OCI-LY3 (cell line): Measurements from ENCODE around the gene PHF19.

Experiments
- H2AFZ ChIP-seq: fragments of 200-600, 300-600 bp; shearing (Covaris generic); 2 replicates; pipeline ENCODE4 v1.6.0; 2014; ENCODE audit warnings: antibody characterized with exemption, low read depth, low read length
- H3K27ac ChIP-seq: fragments of 200-600, 300-600 bp; sonication (generic); 2 replicates; pipeline ENCODE4 v1.5.1; 2014; ENCODE audit warnings: mild to moderate bottlenecking, low read length, moderate library complexity, mixed read lengths
- H3K27me3 ChIP-seq: fragments of 200-600, 300-600 bp; sonication (generic); 2 replicates; pipeline ENCODE4 v1.6.1; 2014; ENCODE audit warnings: low read depth, low read length, mixed read lengths
- H3K36me3 ChIP-seq: fragments of 200-600, 300-600 bp; sonication (generic); replicated peaks from 2 replicates; pipeline ENCODE3; 2014; ENCODE audit warnings: low read depth, low read length, mixed read lengths
- H3K4me1 ChIP-seq: fragments of 300-600, 200-600 bp; sonication (generic); 2 replicates; pipeline ENCODE4 v1.6.1; 2014; ENCODE audit warnings: low read length, mixed read lengths
- H3K4me2 ChIP-seq: fragments of 200-600, 300-600 bp; sonication (generic); 2 replicates; pipeline ENCODE4 v1.6.1; 2014; ENCODE audit warnings: low read length, mixed read lengths
- H3K4me3 ChIP-seq: fragments of 300-600, 200-600 bp; sonication (generic); 2 replicates; pipeline ENCODE4 v1.5.1; 2014; ENCODE audit warnings: antibody characterized with exemption, mild to moderate bottlenecking, low read length, moderate library complexity
- H3K79me2 ChIP-seq: fragments of 300-600, 200-600 bp; shearing (Covaris generic); 2 replicates; pipeline ENCODE4 v1.6.1; 2014; ENCODE audit warnings: mild to moderate bottlenecking, low read length, mixed read lengths
- H3K9ac ChIP-seq: fragments of 300-600, 200-600 bp; shearing (Covaris generic); 2 replicates; pipeline ENCODE4 v1.6.0; 2014; ENCODE audit warnings: mild to moderate bottlenecking, low read length, moderate library complexity
- H3K9me3 ChIP-seq: fragments of 200-600, 300-600 bp; shearing (Covaris generic); 2 replicates; pipeline ENCODE4 v1.6.1; 2014; ENCODE audit warnings: low read length, mixed read lengths; ENCODE audit not compliant: insufficient read depth
- H4K20me1 ChIP-seq: fragments of 200-600, 300-600 bp; sonication (generic); 2 replicates; pipeline ENCODE4 v1.6.1; 2016; ENCODE audit warnings: low read length, mixed read lengths; ENCODE audit not compliant: insufficient read depth
- EZH2phosphoT487 ChIP-seq: fragments of 200-600 bp; shearing (Covaris generic); IDR thresholded peaks from 2 replicates; pipeline ENCODE4 v1.6.1; 2018; ENCODE audit warnings: antibody characterized with exemption, mixed run types, low read depth
- TF ChIP-seq, protein P1 (sequence below): fragments of 200-600, 300-600 bp; sonication (generic); IDR thresholded peaks from 2 replicates; pipeline ENCODE4 v1.5.1; 2014; ENCODE audit warnings: antibody characterized with exemption, low read length, low read depth

The PHF19 gene

DNA sequence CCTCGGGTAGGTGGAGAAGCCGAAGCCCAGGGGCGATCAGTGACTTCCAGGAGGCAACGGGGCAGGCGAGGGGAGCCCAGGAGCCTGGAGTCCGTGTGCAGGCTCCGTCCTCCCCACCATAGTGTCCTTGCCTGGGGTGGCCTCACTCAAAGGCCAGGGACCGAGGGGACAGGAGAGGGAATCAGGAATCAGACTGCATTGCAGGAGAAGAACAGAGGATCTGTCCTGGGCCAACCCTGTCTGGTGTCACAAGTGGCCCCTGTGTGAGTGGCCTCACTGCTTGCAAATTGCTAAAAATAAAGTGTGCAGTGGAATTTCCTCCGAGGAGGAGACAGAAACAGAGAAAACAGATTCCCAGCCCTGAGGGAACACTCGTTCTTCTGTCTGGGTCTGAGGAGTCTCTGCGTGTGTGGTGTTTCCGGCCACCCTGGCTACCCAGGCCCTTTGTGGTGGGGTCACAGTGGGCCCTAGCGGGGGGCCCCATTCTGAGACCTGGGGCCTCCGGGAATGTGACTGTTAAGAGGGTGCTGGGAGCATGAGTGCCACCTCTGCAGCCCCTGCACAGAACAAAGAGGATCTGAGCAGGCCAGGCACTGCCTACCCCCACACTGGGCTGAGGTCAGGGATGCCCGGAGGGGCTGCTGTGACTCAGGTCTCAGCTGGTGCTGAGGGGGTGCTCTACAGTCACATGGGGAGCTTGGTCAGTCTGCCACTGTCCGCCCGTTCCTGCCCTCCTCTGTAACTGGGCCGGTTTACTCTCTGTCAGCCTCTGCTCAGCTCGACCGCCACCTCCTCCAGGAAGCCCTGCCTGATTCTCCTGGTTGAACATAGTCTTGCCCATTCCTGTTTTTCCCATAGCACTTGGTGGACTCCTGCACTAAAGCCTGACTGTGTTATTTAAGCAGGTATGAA is 42.2 kb upstream of the PHF19 start:
- H3K4me1 ChIP-seq: peaks cover 75% of the 10 kb centered on the region
- no peaks in the 10 kb centered on the region for H3K27me3 ChIP-seq
- peaks cover 66% of the 10 kb centered on the region for H3K36me3 ChIP-seq
- H4K20me1 ChIP-seq: no peaks in the 10 kb centered on the region; the same call in 1 of the 2 replicates
- TF ChIP-seq, protein P1, sequence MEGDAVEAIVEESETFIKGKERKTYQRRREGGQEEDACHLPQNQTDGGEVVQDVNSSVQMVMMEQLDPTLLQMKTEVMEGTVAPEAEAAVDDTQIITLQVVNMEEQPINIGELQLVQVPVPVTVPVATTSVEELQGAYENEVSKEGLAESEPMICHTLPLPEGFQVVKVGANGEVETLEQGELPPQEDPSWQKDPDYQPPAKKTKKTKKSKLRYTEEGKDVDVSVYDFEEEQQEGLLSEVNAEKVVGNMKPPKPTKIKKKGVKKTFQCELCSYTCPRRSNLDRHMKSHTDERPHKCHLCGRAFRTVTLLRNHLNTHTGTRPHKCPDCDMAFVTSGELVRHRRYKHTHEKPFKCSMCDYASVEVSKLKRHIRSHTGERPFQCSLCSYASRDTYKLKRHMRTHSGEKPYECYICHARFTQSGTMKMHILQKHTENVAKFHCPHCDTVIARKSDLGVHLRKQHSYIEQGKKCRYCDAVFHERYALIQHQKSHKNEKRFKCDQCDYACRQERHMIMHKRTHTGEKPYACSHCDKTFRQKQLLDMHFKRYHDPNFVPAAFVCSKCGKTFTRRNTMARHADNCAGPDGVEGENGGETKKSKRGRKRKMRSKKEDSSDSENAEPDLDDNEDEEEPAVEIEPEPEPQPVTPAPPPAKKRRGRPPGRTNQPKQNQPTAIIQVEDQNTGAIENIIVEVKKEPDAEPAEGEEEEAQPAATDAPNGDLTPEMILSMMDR: no peak
- TF ChIP-seq EZH2phosphoT487: no peak
- H3K9me3 ChIP-seq: no peaks in the 10 kb centered on the region
- peak overlapping the region; percentile 94 for H3K27ac ChIP-seq
- H3K79me2 ChIP-seq: peaks cover 97% of the 10 kb centered on the region
- peak overlapping the region; percentile 73; the same call in 1 of the 2 replicates for H3K9ac ChIP-seq
- peak overlapping the region; percentile 69 for H3K4me2 ChIP-seq
- no peak overlapping the region for H3K4me3 ChIP-seq
- H2AFZ ChIP-seq: no peak overlapping the region

- Histone ChIP-seq H3K27ac (peak overlapping the region; percentile 94), H2AFZ (no peak overlapping the region), H3K27me3 (no peaks in the 10 kb centered on the region), H3K9me3 (no peaks in the 10 kb centered on the region), H3K4me3 (no peak overlapping the region), H3K4me1 (peaks cover 65% of the 10 kb centered on the region), H4K20me1 (peaks cover 3% of the 10 kb centered on the region; the same call in 1 of the 2 replicates), H3K79me2 (peaks cover 88% of the 10 kb centered on the region), H3K9ac (no peak overlapping the region), H3K4me2 (no peak overlapping the region), H3K36me3 (peaks cover 66% of the 10 kb centered on the region)
- TF ChIP-seq, protein P1: no peak
- TF ChIP-seq EZH2phosphoT487: no peak
These were observed 41.2 kb upstream of the PHF19 start for GRCh38 chr9:120917929-120918762.

GRCh38 chr9:120916991-120917880 is 40.2 kb upstream of the PHF19 start:
- Histone ChIP-seq H3K4me2 (no peak overlapping the region), H3K36me3 (peaks cover 72% of the 10 kb centered on the region), H3K27me3 (no peaks in the 10 kb centered on the region), H4K20me1 (peaks cover 3% of the 10 kb centered on the region; the same call in 1 of the 2 replicates), H2AFZ (no peak overlapping the region), H3K27ac (peak overlapping the region; percentile 17; the same call in 1 of the 2 replicates), H3K4me1 (peaks cover 56% of the 10 kb centered on the region), H3K9ac (no peak overlapping the region), H3K9me3 (no peaks in the 10 kb centered on the region), H3K79me2 (peaks cover 79% of the 10 kb centered on the region), H3K4me3 (no peak overlapping the region)
- TF ChIP-seq, protein P1: no peak
- no peak for TF ChIP-seq EZH2phosphoT487
